ENCODE measurements around the gene NEFH.

- no peak for TF ChIP-seq POLR2AphosphoS5 (IDR thresholded peaks at IDR 0.05; ENCODE audit: low read depth, low read length)
- no peak for TF ChIP-seq REST (IDR thresholded peaks at IDR 0.05; ENCODE audit: insufficient read depth in 1 of 2, low read depth in 2 of 2, low read length in 2 of 2)
- no peak for TF ChIP-seq SIN3A (IDR thresholded peaks at IDR 0.05; ENCODE audit: borderline replicate concordance, insufficient read depth, low read length)
- no peak for TF ChIP-seq FOXP2 (optimal IDR thresholded peaks at IDR 0.05; ENCODE audit: borderline replicate concordance, extremely low read depth, extremely low read length, insufficient read depth)
- TF ChIP-seq TAF1 (IDR thresholded peaks at IDR 0.05; ENCODE audit: borderline replicate concordance, insufficient read depth, low read length), result no peak
These were observed 10.3 kb upstream of the NEFH start for GRCh38 chr22:29469755-29470154.
